ENCODE data around the gene CXCR5.
A peak's percentile ranks its signal among the peaks of the same experiment; 100 is the strongest.

CXCR5 gene

DNA sequence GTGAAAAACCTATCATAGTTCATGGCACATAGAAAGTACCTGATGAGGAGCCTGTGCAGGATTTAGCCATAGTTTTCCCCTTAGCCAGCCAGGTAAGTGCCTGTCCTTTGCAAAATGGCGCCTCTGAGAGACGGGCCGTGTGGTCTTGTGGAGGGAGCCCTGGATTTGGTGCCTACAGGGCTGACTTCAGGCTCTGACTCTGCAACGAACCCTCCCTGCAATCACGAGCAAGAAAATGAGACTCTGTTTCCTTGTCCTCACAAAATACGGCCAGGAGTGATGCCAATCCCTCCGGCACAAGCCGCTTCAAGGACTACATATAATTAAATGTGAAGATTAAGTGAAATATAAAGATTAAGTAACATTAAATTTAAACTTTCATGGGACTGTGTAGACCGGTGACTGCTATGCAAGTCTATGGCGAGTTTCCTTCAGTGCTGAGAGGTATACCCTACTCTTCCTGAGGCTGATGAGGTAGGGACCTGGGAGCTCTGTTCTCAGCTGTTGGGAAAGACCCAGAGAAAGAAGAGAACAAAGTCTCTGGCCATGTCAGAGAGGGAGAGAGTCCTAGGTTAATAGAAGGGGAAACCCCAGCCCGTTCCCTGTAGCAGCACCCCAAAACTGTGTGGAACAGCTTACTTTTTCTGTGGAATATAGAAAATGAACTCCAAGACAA is 6.1 kb upstream of the CXCR5 start:
- DNase-seq: no peak

GRCh38 chr11:118878163-118878563 is 5.5 kb upstream of the CXCR5 start:
- DNase-seq: peak; percentile 68

DNA sequence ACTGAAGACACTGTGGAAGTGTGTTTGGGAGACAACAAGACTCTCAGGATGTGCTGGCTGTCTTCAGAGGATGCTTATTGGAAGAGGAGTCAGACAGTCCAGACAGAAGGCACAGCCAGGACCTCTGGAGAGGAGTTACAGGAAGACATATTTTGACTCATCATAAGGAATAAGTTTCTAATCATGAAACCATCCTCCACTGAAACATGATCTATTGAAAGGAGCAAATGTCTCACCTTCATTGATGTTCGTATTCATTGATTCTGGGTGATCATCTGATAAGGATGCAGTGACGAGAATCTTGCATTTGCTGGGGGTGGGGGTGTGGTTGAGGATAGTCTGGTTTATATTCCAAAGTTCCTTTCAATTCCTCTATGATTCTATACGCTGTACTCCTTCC is 2.5 kb upstream of the CXCR5 start:
- no peak for DNase-seq

DNA sequence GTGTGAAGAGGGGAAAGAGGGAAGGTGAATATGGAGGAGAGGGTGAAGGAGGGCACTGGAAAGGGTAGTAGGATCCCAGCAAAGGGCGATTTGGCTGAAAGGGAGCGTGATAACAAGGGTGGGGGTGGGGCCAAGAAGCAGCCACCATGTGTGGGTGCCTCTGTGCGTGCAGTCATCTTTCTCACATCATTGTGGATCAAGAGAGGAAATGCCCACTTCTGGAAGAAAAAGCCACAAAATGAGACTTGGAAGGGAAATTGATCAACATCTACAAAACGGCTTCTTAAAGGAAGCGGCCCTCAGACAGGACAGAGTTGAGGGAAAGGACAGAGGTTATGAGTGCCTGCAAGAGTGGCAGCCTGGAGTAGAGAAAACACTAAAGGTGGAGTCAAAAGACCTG is 1.2 kb upstream of the CXCR5 start:
- no peak for DNase-seq

DNA sequence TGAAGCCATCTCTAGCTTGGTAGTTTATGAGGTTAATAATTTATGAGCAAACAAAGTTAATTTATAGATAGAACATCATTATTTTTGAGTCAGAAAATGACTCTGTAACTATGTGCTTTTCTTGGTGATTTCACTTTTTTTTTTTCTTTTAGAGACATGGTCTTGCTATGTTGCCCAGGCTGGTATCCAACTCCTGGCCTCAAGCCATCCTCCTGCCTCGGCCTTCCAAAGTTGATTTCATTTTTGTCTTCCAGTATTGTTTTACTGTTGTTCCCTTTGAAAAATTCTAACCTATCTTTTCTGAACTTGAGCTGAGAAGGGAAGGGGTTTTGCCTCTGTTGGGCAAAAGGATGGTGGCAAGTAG is 706 bp upstream of the CXCR5 start:
- DNase-seq: no peak

DNA sequence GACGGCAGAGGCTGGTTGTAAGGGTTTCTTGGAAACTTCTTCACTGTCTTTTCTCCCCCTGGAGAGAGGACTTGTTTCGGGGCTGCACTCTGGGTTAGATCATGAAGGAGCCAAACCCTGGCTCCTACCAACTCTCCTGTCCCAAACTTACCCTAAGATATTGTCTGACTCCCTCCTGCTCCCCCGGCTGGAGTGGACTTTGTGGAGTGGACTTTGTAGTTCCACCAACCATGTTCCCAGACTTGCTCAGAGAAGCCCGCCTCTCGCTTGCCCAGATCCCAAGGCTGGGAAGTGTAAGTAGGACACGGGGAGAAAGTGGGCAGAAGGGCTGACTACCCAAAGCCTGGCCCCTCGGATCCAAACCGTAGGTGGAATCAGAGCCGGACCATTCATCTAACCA is 1.2 kb downstream of the CXCR5 start:
- DNase-seq: no peak

GRCh38 chr11:118885319-118885718 is 1.6 kb downstream of the CXCR5 start:
- DNase-seq: no peak

GRCh38 chr11:118885831-118886565 is 2.3 kb downstream of the CXCR5 start:
- DNase-seq: no peak

GRCh38 chr11:118886681-118887111 is 3.0 kb downstream of the CXCR5 start:
- DNase-seq: no peak

- DNase-seq: no peak
Observed at GRCh38 chr11:118887206-118887605, 3.5 kb downstream of the CXCR5 start.

GRCh38 chr11:118888398-118888797 is 4.7 kb downstream of the CXCR5 start:
- no peak for DNase-seq

DNA sequence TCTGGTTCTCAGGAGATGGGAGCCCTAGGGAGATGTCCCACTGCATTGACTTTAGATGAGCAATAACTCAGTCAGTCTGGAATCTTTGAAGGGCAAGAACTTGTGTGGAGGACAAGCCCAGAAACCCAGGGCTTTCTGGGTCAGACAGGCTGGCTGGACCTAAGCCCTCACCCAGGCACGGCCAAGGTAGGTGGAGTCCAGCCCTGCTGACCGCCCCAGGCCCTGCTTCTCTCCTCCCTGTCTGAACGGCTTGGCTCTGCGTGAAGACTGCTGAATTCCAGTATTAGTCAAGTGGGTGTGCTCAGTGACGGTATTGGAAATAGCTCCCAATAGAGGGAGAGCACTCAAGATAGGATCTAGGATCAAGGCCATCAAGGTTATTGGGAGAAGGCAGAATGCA is 6.1 kb downstream of the CXCR5 start:
- DNase-seq: no peak

DNA sequence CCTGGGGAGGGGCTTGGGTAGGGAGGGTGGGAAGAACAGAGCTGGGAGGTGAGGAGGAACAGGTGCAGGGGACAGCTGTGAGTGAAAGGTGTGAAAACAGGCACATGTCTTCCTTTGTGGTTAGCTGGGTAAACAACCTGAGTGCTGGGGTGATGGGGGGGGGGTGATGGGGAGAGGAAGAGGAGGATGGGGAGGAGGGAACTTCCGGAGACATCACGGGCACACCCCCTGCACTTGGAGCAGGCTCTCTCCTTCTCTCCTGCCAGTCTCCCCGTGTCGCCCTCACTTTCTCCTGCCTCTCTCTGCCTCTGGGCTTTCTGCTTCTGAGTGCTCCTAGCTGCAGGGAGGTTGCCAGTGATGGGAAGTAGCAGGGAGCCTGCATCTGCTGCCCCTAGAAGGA is 8.8 kb downstream of the CXCR5 start:
- DNase-seq: peak; percentile 82

DNA sequence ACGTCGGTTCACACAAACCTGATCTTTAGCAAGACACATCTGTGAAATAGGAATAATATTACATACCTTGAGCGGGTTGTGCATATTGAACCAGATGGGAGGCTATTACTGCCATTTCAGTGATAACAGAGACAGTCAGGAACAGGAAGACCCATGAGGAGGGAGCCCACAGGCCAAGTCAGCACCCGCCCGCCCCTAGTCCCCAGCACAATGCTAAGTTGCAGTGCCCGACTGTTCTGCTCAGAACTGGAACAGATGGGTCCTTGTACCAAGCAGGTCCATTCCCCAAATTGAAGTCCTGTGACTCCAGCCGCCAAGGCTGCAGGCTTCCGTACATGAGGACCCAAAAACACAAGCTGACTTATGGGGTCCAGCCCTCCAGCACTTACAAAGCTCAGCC is 9.3 kb downstream of the CXCR5 start:
- no peak for DNase-seq

DNA sequence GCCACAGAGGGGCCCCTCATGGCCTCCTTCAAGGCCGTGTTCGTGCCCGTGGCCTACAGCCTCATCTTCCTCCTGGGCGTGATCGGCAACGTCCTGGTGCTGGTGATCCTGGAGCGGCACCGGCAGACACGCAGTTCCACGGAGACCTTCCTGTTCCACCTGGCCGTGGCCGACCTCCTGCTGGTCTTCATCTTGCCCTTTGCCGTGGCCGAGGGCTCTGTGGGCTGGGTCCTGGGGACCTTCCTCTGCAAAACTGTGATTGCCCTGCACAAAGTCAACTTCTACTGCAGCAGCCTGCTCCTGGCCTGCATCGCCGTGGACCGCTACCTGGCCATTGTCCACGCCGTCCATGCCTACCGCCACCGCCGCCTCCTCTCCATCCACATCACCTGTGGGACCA is 10.0 kb downstream of the CXCR5 start:
- no peak for DNase-seq

DNA sequence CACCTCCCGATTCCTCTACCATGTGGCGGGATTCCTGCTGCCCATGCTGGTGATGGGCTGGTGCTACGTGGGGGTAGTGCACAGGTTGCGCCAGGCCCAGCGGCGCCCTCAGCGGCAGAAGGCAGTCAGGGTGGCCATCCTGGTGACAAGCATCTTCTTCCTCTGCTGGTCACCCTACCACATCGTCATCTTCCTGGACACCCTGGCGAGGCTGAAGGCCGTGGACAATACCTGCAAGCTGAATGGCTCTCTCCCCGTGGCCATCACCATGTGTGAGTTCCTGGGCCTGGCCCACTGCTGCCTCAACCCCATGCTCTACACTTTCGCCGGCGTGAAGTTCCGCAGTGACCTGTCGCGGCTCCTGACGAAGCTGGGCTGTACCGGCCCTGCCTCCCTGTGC is 10.5 kb downstream of the CXCR5 start:
- no peak for DNase-seq

DNA sequence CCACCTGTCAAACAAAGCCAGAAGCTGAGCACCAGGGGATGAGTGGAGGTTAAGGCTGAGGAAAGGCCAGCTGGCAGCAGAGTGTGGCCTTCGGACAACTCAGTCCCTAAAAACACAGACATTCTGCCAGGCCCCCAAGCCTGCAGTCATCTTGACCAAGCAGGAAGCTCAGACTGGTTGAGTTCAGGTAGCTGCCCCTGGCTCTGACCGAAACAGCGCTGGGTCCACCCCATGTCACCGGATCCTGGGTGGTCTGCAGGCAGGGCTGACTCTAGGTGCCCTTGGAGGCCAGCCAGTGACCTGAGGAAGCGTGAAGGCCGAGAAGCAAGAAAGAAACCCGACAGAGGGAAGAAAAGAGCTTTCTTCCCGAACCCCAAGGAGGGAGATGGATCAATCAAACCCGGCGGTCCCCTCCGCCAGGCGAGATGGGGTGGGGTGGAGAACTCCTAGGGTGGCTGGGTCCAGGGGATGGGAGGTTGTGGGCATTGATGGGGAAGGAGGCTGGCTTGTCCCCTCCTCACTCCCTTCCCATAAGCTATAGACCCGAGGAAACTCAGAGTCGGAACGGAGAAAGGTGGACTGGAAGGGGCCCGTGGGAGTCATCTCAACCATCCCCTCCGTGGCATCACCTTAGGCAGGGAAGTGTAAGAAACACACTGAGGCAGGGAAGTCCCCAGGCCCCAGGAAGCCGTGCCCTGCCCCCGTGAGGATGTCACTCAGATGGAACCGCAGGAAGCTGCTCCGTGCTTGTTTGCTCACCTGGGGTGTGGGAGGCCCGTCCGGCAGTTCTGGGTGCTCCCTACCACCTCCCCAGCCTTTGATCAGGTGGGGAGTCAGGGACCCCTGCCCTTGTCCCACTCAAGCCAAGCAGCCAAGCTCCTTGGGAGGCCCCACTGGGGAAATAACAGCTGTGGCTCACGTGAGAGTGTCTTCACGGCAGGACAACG is 11.7 kb downstream of the CXCR5 start:
- DNase-seq: peak; percentile 90

- DNase-seq: no peak
Observed at GRCh38 chr11:118896472-118896913, 12.8 kb downstream of the CXCR5 start.

GRCh38 chr11:118896921-118897591 is 13.4 kb downstream of the CXCR5 start:
- DNase-seq: no peak

GRCh38 chr11:118897721-118898310 is 14.1 kb downstream of the CXCR5 start:
- DNase-seq: no peak

- no peak for DNase-seq
Observed at GRCh38 chr11:118898400-118899295, 15.0 kb downstream of the CXCR5 start.

DNA sequence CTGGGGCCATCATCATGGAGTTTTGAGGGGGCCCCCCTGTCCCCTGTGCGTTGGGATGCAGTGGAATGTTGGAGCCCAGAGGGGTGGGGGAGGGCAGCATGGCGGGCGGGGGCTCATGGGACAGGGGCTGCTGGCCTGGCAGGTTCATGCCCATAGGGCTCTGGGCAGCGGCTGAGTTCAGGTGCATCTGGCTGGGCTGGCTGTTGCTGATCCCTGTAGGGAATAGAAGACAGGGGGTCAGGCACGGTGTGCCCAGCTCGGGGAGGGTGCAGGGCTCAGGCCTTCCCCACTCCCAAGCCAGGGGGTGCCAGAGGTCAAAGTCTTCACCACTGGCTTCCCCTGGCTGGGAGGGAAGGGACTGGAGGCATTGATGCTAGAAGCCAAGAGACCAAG is 15.6 kb downstream of the CXCR5 start:
- DNase-seq: no peak

Measured in activated effector memory CD4-positive, alpha-beta T cell treated with anti-CD3 and anti-CD28 coated beads, Interleukin-2, amount 50 U/mL, for 16 hours (primary cell).